Liver (tissue), 3 donors: ENCODE data around the gene BID.

Experiments used
- GABPA ChIP-seq, 2 donors: IDR thresholded peaks in 1 of 2; conservative IDR thresholded peaks in 1 of 2; 2 replicates each; pipeline ENCODE4 v1.6.1; 2016; ENCODE audit warnings: antibody characterized with exemption in 2 of 2, mild to moderate bottlenecking in 1 of 2, moderate library complexity in 1 of 2
- TF ChIP-seq, protein P1 (sequence below): fragments of 150-350 bp; IDR thresholded peaks from 2 replicates; pipeline ENCODE4 v1.5.1; 2017; ENCODE audit warnings: improper control_type of control experiment, low read depth, low read length; ENCODE audit not compliant: missing input control
- TF ChIP-seq, protein P2 (sequence below): IDR thresholded peaks from 2 replicates; pipeline ENCODE4 v1.6.1; 2016; ENCODE audit warnings: antibody characterized with exemption
- donor health status: healthy.
- donor health status: healthy.

DNA sequence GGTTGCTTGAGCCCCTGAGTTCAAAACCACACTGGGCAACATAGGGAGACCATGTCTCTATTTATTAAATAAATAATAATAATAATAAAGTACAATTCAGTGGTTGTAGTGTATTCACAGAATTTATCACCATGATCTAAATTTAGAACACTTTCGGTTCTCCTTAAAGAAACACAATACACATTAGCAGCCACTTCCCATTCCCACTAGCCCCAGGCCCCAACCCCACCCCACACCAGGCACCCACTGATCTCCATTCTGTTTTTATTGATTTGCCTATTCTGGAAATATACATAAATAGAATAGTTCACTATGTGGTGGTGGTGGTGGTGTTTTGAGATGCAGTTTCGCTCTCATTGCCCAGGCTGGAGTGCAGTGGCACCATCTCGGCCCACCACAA is 90.0 kb downstream of the BID start:
- TF ChIP-seq, protein P1, sequence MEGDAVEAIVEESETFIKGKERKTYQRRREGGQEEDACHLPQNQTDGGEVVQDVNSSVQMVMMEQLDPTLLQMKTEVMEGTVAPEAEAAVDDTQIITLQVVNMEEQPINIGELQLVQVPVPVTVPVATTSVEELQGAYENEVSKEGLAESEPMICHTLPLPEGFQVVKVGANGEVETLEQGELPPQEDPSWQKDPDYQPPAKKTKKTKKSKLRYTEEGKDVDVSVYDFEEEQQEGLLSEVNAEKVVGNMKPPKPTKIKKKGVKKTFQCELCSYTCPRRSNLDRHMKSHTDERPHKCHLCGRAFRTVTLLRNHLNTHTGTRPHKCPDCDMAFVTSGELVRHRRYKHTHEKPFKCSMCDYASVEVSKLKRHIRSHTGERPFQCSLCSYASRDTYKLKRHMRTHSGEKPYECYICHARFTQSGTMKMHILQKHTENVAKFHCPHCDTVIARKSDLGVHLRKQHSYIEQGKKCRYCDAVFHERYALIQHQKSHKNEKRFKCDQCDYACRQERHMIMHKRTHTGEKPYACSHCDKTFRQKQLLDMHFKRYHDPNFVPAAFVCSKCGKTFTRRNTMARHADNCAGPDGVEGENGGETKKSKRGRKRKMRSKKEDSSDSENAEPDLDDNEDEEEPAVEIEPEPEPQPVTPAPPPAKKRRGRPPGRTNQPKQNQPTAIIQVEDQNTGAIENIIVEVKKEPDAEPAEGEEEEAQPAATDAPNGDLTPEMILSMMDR: no peak
- TF ChIP-seq, protein P2, sequence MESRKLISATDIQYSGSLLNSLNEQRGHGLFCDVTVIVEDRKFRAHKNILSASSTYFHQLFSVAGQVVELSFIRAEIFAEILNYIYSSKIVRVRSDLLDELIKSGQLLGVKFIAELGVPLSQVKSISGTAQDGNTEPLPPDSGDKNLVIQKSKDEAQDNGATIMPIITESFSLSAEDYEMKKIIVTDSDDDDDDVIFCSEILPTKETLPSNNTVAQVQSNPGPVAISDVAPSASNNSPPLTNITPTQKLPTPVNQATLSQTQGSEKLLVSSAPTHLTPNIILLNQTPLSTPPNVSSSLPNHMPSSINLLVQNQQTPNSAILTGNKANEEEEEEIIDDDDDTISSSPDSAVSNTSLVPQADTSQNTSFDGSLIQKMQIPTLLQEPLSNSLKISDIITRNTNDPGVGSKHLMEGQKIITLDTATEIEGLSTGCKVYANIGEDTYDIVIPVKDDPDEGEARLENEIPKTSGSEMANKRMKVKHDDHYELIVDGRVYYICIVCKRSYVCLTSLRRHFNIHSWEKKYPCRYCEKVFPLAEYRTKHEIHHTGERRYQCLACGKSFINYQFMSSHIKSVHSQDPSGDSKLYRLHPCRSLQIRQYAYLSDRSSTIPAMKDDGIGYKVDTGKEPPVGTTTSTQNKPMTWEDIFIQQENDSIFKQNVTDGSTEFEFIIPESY: no peak
- TF ChIP-seq GABPA (IDR thresholded peaks at IDR 0.05 in 1 of 2, conservative IDR thresholded peaks at IDR 0.05 in 1 of 2): no peak
